Pons (tissue), 1 donor: ENCODE measurements around the gene PPP2R2D.

Experiments used
- DNase-seq: peaks from one replicate; pipeline ENCODE4 v3.0.0-alpha.2; 2016; ENCODE audit warnings: low spot score

Gene PPP2R2D

DNA sequence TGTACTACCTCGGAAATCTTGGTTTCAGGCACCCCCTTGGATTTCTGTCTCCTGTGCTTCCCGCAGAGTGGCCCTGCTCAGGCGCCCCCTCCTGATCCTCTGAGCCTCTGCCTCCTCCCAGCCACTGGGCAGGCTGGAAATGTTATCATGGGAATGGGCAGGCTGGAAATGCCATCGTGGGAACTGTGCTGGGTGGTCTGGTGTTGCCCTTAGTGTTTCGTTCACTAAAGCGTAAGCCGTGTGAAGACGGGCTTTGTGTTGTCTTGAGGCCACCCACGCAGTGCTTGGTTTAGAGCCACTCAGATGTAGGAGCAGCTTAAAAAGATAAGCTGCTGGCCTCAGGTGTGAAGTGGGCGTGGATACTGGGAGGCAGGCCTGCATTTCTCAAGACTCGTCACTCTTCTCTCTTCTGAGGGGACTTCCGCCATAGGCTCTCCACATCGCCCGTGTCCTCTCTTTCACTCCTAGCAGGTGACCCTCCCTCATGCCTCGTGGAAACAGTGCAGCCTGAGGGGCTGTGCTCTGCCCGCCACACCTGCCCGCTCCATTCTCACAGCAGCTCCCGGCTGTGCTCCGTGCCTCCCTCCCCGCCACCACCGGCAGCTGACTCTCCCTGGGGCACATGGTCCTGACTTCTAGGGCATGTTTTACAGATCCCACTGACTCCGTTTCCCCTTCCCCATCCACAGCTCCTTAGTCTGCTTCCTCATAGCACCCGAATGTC lies 28.5 kb downstream of the PPP2R2D start:
- no peak for DNase-seq

- DNase-seq = no peak
Measured at GRCh38 chr10:131930150-131930549, 29.3 kb downstream of the PPP2R2D start.

- DNase-seq = no peak
Measured at GRCh38 chr10:131930586-131931330, 29.9 kb downstream of the PPP2R2D start.

- no peak for DNase-seq
Measured at GRCh38 chr10:131931981-131932380, 31.2 kb downstream of the PPP2R2D start.

- DNase-seq = no peak
Measured at GRCh38 chr10:131933016-131933695, 32.3 kb downstream of the PPP2R2D start.

- DNase-seq = no peak
Measured at GRCh38 chr10:131933696-131934086, 32.9 kb downstream of the PPP2R2D start.

DNA sequence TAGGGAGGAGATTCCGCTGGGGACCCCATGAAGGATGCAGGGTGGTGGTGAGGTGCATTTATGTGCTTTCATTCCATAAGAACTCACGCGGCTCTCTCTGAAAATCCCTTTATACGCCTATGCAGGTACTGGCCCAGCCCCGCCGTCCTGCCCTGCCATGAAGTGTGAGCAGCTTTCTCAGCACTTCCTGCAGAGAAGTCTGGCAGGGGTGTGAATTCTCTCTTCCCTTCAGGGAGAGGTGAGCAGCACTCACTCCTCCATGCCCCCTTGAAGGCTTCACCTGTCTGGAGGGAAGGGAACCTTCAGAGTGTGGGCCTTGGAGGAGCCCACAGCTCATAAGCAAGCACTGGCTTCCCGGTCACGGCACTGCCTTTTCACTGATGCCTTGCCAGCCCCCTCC lies 34.0 kb downstream of the PPP2R2D start:
- DNase-seq = no peak

GRCh38 chr10:131935260-131935659 lies 34.5 kb downstream of the PPP2R2D start:
- no peak for DNase-seq

DNA sequence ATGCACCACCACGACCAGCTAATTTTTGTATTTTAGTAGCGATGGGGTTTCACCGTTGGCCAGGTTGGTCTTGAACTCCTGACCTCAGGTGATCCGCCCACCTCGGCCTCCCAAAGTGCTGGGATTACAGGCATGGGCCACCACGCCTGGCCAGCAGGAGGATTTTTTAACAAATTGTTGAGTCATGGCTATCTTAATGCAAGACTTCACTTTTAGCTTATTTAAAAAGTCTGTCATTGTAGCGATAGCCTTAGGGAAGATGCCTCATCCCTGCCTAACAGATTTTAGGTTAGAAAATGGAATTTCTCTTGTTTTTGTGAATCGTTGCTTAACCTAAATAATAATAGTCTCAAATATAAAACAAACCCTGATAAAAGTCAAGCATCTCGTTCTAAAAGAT lies 35.5 kb downstream of the PPP2R2D start:
- no peak for DNase-seq

DNA sequence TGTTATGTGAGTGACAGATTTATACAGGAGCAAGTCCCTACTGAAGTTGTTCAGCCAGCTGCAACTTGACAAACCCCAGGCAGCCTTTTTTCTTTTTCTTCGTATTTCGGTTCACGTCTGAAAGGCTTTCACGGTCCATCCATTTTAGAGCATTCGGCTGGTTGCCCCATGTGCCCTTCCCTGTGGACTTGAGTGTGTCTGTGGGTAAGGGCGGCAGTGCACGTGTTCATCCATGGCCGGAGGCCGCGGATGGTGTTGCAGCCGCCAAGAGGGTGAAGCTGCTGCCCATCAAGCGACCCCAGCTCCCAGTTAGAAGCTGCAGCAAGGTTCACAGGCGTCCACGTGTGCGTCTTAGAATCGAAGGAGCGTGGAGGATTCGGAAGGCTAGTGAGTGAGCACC lies 35.9 kb downstream of the PPP2R2D start:
- DNase-seq = no peak

DNA sequence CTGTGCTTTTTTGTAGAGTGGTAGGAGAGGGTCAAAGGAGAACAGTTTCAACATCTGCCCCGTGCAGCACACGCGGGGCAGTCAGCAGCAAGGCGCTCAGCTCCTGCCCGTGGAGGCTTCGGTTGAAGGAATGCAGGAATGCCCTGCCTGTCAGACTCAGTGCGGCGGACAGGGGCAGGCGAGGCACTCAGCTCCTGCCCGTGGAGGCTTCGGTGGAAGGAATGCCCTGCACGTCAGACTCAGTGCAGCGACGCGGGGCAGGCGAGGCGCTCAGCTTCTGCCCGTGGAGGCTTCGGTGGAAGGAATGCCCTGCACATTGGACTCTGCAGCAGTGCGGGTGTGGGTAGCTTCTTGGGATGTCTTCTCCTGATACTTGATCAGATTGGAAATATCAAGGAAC lies 37.0 kb downstream of the PPP2R2D start:
- DNase-seq = no peak

- DNase-seq = no peak
Measured at GRCh38 chr10:131938681-131939080, 37.9 kb downstream of the PPP2R2D start.

- no peak for DNase-seq
Measured at GRCh38 chr10:131942455-131942854, 41.6 kb downstream of the PPP2R2D start.

DNA sequence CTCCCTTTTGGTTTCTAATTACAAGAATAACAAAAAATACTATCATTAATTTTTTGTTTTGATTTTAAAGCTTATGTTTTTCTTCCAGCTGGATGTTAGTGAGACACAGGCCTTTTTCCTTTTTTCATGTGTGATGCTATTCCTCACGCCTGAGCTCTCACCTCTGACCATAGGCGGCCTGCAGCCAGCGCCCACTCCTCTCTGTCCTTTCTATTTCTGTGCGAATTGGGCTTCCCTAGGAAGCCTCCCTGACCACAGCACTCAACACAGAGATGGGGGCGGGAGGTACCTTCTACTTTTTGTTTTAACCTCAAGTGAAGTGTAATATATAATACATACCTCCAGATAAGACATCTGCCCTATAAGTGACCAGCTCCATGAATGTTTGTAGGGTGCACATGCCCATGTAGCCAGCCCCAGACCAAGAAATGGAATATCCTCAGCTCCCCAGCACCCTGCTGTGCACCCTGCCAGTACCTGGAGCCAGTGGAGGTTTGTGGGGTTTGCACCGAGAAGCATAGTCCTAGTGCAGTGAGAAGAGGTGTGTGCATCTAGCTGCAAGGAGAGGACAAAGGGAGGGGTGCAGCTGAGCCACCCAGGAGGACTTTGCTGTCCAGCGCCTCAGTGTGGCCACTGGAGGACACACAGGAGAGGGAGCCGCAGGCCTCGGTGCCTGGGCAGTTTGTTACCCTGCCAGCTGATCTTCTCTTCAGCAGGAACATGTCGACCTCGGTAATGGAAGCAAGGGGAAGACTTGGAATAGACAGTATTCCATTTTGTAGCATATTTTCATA lies 42.4 kb downstream of the PPP2R2D start:
- peak; percentile 40 for DNase-seq

- no peak for DNase-seq
Measured at GRCh38 chr10:131944412-131944811, 43.6 kb downstream of the PPP2R2D start.

DNA sequence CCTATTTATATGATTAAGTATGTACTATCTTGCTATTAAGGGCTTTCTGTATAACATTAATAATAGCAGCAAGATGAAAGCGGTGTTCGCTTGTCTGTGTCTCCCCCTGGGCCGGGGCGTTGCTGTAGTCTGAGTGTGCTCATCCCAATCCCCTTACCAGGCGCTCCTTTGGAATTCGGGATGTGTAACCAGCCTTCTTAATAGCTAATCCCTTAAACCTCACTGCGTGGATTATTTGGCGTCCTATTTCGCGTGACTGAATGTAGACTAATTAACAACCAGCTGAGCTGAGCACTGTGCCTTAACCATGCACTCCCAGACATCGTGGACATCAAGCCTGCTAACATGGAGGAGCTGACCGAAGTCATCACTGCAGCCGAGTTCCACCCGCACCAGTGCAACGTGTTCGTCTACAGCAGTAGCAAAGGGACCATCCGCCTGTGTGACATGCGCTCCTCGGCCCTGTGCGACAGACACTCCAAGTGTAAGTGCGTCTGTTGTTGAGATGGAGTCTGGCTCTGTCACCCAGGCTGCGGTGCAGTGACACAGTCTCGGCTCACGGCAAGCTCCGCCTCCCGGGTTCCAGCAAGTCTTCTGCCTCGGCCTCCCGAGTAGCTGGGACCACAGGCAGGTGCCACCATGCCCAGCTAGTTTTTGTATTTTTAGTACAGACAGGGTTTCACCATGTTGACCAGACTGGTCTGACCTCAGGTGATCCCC lies 44.3 kb downstream of the PPP2R2D start:
- no peak for DNase-seq

- DNase-seq = no peak
Measured at GRCh38 chr10:131946321-131946751, 45.5 kb downstream of the PPP2R2D start.

DNA sequence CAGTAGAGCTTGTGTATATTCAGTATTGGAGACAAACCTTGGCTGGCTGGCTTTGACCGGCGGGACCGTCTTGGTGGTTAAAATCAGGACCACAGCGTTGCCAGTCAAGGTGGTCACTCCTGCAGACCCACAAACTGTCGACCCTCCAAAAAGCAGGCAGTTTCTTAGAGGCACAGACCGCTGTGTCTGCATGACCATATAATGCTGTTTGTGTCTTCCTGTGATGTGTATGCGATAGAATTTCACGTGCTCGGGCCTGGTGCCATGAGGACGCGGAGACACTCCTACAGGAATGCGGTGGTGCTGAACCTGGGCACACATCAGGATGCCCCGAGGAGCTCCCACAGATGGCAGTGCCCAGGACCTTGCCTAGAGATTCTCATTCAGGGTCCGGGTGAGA lies 46.1 kb downstream of the PPP2R2D start:
- no peak for DNase-seq

- no peak for DNase-seq
Measured at GRCh38 chr10:131947631-131948347, 47.0 kb downstream of the PPP2R2D start.

GRCh38 chr10:131948501-131948900 lies 47.7 kb downstream of the PPP2R2D start:
- no peak for DNase-seq
